ENCODE results near the gene CIT. TPM values are rescaled to one million over a fixed set of nuclear protein-coding genes. Genes with fewer than 3 reads are reported as not detected.
A peak's percentile ranks its signal among the peaks of the same experiment; 100 is the strongest.

The CIT gene
- polyA plus RNA-seq, 3 donors: 0.03 TPM; not detected in 2

GRCh38 chr12:119682639-119683252 is 194.4 kb downstream of the CIT start:
- Histone ChIP-seq H2AFZ (ENCODE audit: insufficient read depth, low read depth, low read length, poor library complexity, severe bottlenecking) (peak overlapping the region; percentile 55), H3K27ac (ENCODE audit: low read depth in 1 of 2, low read length in 2 of 2) (peak overlapping the region; percentile 41 to 88)
- WGBS (ENCODE audit: insufficient coverage): no CpG with 5 or more reads among the region's 3 CpGs

More at GRCh38 chr12:119682639-119683252, 194.4 kb downstream of the CIT start:
- no peak for TF ChIP-seq CTCF (IDR thresholded peaks at IDR 0.05)
- H3K27ac Mint-ChIP-seq: peak overlapping the region; percentile 82 to 92 (median 87)
- peaks cover 57 to 69% of the 10 kb centered on the region in 2 donors for H3K36me3 Mint-ChIP-seq
- peak overlapping the region; percentile 58 for H3K9ac ChIP-seq (ENCODE audit: insufficient read depth, low read length, poor library complexity, severe bottlenecking)
- peaks cover 15 to 20% of the 10 kb centered on the region in 2 donors for H3K4me1 ChIP-seq (ENCODE audit: control insufficient read depth in 1 of 2, insufficient read depth in 2 of 2, low read length in 2 of 2)
- H3K4me3 Mint-ChIP-seq: peak overlapping the region; percentile 47 to 70
- H4K20me1 ChIP-seq (ENCODE audit: insufficient read depth, low read length): no peaks in the 10 kb centered on the region
- H3K27me3 Mint-ChIP-seq (ENCODE audit: low read depth in 3 of 3): no peaks in the 10 kb centered on the region
- H3K9me3 ChIP-seq (replicated peaks in 1 of 2; ENCODE audit: control insufficient read depth in 1 of 2, insufficient read depth in 1 of 2, low read length in 2 of 2): no peaks in the 10 kb centered on the region
- peaks cover 40 to 86% of the 10 kb centered on the region in 2 donors for H3K36me3 ChIP-seq (replicated peaks in 1 of 2; ENCODE audit: control insufficient read depth in 1 of 2, insufficient read depth in 2 of 2, low read length in 2 of 2)
- DNase-seq: peak; percentile 30 to 64 (median 59)
- H3K4me2 ChIP-seq (replicated peaks; ENCODE audit: extremely low read depth, low read length, poor library complexity, severe bottlenecking): peak overlapping the region; percentile 64
- H3K4me3 ChIP-seq (replicated peaks in 1 of 3; ENCODE audit: low read depth in 2 of 3, low read length in 3 of 3): peak overlapping the region in 2 of 3 experiments; percentile 21 to 53
- no peaks in the 10 kb centered on the region for H3K9me3 Mint-ChIP-seq
- no peaks in the 10 kb centered on the region for H3K27me3 ChIP-seq (ENCODE audit: control insufficient read depth in 2 of 2, insufficient read depth in 2 of 2, low read length in 2 of 2)
- intact Hi-C loops (cut with micrococcal nuclease): no loop called here
- H3K4me1 Mint-ChIP-seq: peaks cover 15% of the 10 kb centered on the region
- H3K79me2 ChIP-seq (ENCODE audit: insufficient read depth, low read length): no peaks in the 10 kb centered on the region
